GM12801 (cell line): Measurements from ENCODE around the gene AFG1L.

Experiments
- CTCF ChIP-seq: IDR thresholded peaks from one replicate; pipeline ENCODE4 v1.5.1; 2011; ENCODE audit warnings: control low read depth; ENCODE audit not compliant: insufficient read length; ENCODE audit errors: extremely low read depth

Gene AFG1L

GRCh38 chr6:108406943-108407342 lies 112.1 kb downstream of the AFG1L start:
- TF ChIP-seq CTCF: no peak

GRCh38 chr6:108407904-108408827 lies 113.3 kb downstream of the AFG1L start:
- TF ChIP-seq CTCF: no peak

GRCh38 chr6:108408861-108409260 lies 114.0 kb downstream of the AFG1L start:
- TF ChIP-seq CTCF: no peak

GRCh38 chr6:108417027-108417426 lies 122.2 kb downstream of the AFG1L start:
- TF ChIP-seq CTCF: no peak

GRCh38 chr6:108419474-108419873 lies 124.6 kb downstream of the AFG1L start:
- TF ChIP-seq CTCF: no peak

GRCh38 chr6:108419934-108420609 lies 125.2 kb downstream of the AFG1L start:
- no peak for TF ChIP-seq CTCF

- no peak for TF ChIP-seq CTCF
Observed at GRCh38 chr6:108421366-108421765, 126.5 kb downstream of the AFG1L start.
